ENCODE measurements around the gene PTPRD.

Gene PTPRD

GRCh38 chr9:8769153-8769552 is 1843.6 kb downstream of the PTPRD start:
- no peaks in the 10 kb centered on the region for H3K9me3 ChIP-seq (ENCODE audit: insufficient read depth, low read depth, low read length)
- H3K9ac ChIP-seq (ENCODE audit: low read depth, low read length, poor library complexity, severe bottlenecking): no peak overlapping the region
- H3K4me1 ChIP-seq (ENCODE audit: insufficient read depth, low read length, poor library complexity, severe bottlenecking): peaks cover 32% of the 10 kb centered on the region
- no peak for TF ChIP-seq EZH2phosphoT487 (IDR thresholded peaks at IDR 0.05; ENCODE audit: borderline replicate concordance)
- TF ChIP-seq CTCF (conservative IDR thresholded peaks at IDR 0.05; ENCODE audit: low read length): no peak
- no peaks in the 10 kb centered on the region for H3K27me3 ChIP-seq (ENCODE audit: insufficient read depth, low read length, poor library complexity, severe bottlenecking)
- H3K79me2 ChIP-seq (ENCODE audit: insufficient read depth, low read length): peaks cover 81% of the 10 kb centered on the region
- H3K9me2 ChIP-seq (replicated peaks; ENCODE audit: low read depth, low read length): no peaks in the 10 kb centered on the region
- H2AFZ ChIP-seq (ENCODE audit: low read length): no peak overlapping the region
- peaks cover 17% of the 10 kb centered on the region for H4K20me1 ChIP-seq (ENCODE audit: insufficient read depth, low read length, poor library complexity, severe bottlenecking)
- H3K4me2 ChIP-seq (ENCODE audit: low read depth, low read length, poor library complexity, severe bottlenecking): no peak overlapping the region
- H3F3A ChIP-seq (ENCODE audit: low read depth): no peaks in the 10 kb centered on the region
- H3K36me3 ChIP-seq (ENCODE audit: insufficient read depth, low read length): no peaks in the 10 kb centered on the region; the same call in 1 of the 2 replicates
- H3K4me3 ChIP-seq (ENCODE audit: low read length, poor library complexity, severe bottlenecking): no peak overlapping the region

- H3F3A ChIP-seq (ENCODE audit: low read depth): no peaks in the 10 kb centered on the region
- H3K27me3 ChIP-seq (ENCODE audit: insufficient read depth, low read length, poor library complexity, severe bottlenecking): no peaks in the 10 kb centered on the region
- H3K79me2 ChIP-seq (ENCODE audit: insufficient read depth, low read length): peaks cover 80% of the 10 kb centered on the region
- H2AFZ ChIP-seq (ENCODE audit: low read length): no peak overlapping the region
- no peak overlapping the region for H3K9ac ChIP-seq (ENCODE audit: low read depth, low read length, poor library complexity, severe bottlenecking)
- peak overlapping the region; percentile 2 for H3K4me3 ChIP-seq (ENCODE audit: low read length, poor library complexity, severe bottlenecking)
- no peak for TF ChIP-seq CTCF (conservative IDR thresholded peaks at IDR 0.05; ENCODE audit: low read length)
- TF ChIP-seq EZH2phosphoT487 (IDR thresholded peaks at IDR 0.05; ENCODE audit: borderline replicate concordance): no peak
- no peaks in the 10 kb centered on the region; the same call in 1 of the 2 replicates for H3K36me3 ChIP-seq (ENCODE audit: insufficient read depth, low read length)
- no peaks in the 10 kb centered on the region for H3K9me2 ChIP-seq (replicated peaks; ENCODE audit: low read depth, low read length)
- peaks cover 47% of the 10 kb centered on the region for H3K4me1 ChIP-seq (ENCODE audit: insufficient read depth, low read length, poor library complexity, severe bottlenecking)
- H3K9me3 ChIP-seq (ENCODE audit: insufficient read depth, low read depth, low read length): no peaks in the 10 kb centered on the region
- H3K4me2 ChIP-seq (ENCODE audit: low read depth, low read length, poor library complexity, severe bottlenecking): peak overlapping the region; percentile 47
- peaks cover 18% of the 10 kb centered on the region for H4K20me1 ChIP-seq (ENCODE audit: insufficient read depth, low read length, poor library complexity, severe bottlenecking)
Observed at GRCh38 chr9:8766096-8766495, 1846.7 kb downstream of the PTPRD start.

- Histone ChIP-seq H2AFZ (ENCODE audit: low read length) (no peak overlapping the region), H3K79me2 (ENCODE audit: insufficient read depth, low read length) (peaks cover 84% of the 10 kb centered on the region), H3K9me2 (replicated peaks; ENCODE audit: low read depth, low read length) (no peaks in the 10 kb centered on the region), H3K4me3 (ENCODE audit: low read length, poor library complexity, severe bottlenecking) (peak overlapping the region; percentile 19), H3K36me3 (ENCODE audit: insufficient read depth, low read length) (no peaks in the 10 kb centered on the region; the same call in 1 of the 2 replicates), H3K4me2 (ENCODE audit: low read depth, low read length, poor library complexity, severe bottlenecking) (peak overlapping the region; percentile 50), H3K9me3 (ENCODE audit: insufficient read depth, low read depth, low read length) (no peaks in the 10 kb centered on the region), H3K27me3 (ENCODE audit: insufficient read depth, low read length, poor library complexity, severe bottlenecking) (no peaks in the 10 kb centered on the region), H3F3A (ENCODE audit: low read depth) (no peaks in the 10 kb centered on the region), H3K4me1 (ENCODE audit: insufficient read depth, low read length, poor library complexity, severe bottlenecking) (peaks cover 57% of the 10 kb centered on the region), H4K20me1 (ENCODE audit: insufficient read depth, low read length, poor library complexity, severe bottlenecking) (peaks cover 21% of the 10 kb centered on the region), H3K9ac (ENCODE audit: low read depth, low read length, poor library complexity, severe bottlenecking) (peak overlapping the region; percentile 25)
- TF ChIP-seq EZH2phosphoT487 (IDR thresholded peaks at IDR 0.05; ENCODE audit: borderline replicate concordance): no peak
- TF ChIP-seq CTCF (conservative IDR thresholded peaks at IDR 0.05; ENCODE audit: low read length): no peak
Observed at GRCh38 chr9:8764051-8764450, 1848.8 kb downstream of the PTPRD start.

Data from Loucy (cell line).